Naive B cell (primary cell): ENCODE results near the gene FBXL14. TPM values are rescaled to one million over a fixed set of nuclear protein-coding genes. Genes with fewer than 3 reads are reported as not detected.

Experiments
- ATAC-seq, 2 donors: fragments of 150-1000 bp; cut with Tn5 transposase; 2 replicates each; pipeline ENCODE4 v1.10.0; 2021; ENCODE audit warnings: low read depth in 2 of 2, mild to moderate bottlenecking in 2 of 2, moderate library complexity in 2 of 2
- DNase-seq: peaks from one replicate; pipeline ENCODE4 v3.0.0; 2022
- H3K27ac Mint-ChIP-seq, 6 donors: one replicate each; pipeline ENCODE4 v1.8.0; 2020 to 2022; ENCODE audit warnings: mild to moderate bottlenecking in 6 of 6, mixed read lengths in 6 of 6, moderate library complexity in 5 of 6, inconsistent platforms in 2 of 6
- H3K27me3 Mint-ChIP-seq, 3 donors: one replicate each; pipeline ENCODE4 v1.8.0; 2021 to 2022; ENCODE audit warnings: mixed read lengths in 3 of 3, mild to moderate bottlenecking in 1 of 3
- H3K36me3 Mint-ChIP-seq, 2 donors: one replicate each; pipeline ENCODE4 v1.8.0; 2020 to 2022; ENCODE audit warnings: mixed read lengths in 2 of 2, inconsistent platforms in 1 of 2, mild to moderate bottlenecking in 1 of 2
- H3K4me1 Mint-ChIP-seq, 3 donors: one replicate each; pipeline ENCODE4 v1.8.0; 2020 to 2022; ENCODE audit warnings: mixed read lengths in 3 of 3, inconsistent platforms in 1 of 3, mild to moderate bottlenecking in 1 of 3, moderate library complexity in 1 of 3
- H3K4me3 Mint-ChIP-seq, 8 donors: one replicate each; pipeline ENCODE4 v1.8.0; 2020 to 2022; ENCODE audit warnings: mild to moderate bottlenecking in 8 of 8, mixed read lengths in 8 of 8, moderate library complexity in 8 of 8, inconsistent platforms in 2 of 8
- H3K9me3 Mint-ChIP-seq, 7 donors: one replicate each; pipeline ENCODE4 v1.8.0; 2020 to 2022; ENCODE audit warnings: mixed read lengths in 7 of 7, mild to moderate bottlenecking in 5 of 7, inconsistent platforms in 2 of 7, moderate library complexity in 1 of 7
- polyA plus RNA-seq, 6 donors: library from polyadenylated mRNA; unstranded; fragments of 300-500 nt; fragmentation: Illumina TruSeq; gene quantifications; one replicate each; pipeline ENCODE4 v1.2.3, GENCODE V29; 2021; ENCODE audit warnings: low read depth in 6 of 6

FBXL14 gene
- polyA plus RNA-seq, 6 donors from 2014 or later: 11.2 to 20.6 (median 14.6) TPM

DNA sequence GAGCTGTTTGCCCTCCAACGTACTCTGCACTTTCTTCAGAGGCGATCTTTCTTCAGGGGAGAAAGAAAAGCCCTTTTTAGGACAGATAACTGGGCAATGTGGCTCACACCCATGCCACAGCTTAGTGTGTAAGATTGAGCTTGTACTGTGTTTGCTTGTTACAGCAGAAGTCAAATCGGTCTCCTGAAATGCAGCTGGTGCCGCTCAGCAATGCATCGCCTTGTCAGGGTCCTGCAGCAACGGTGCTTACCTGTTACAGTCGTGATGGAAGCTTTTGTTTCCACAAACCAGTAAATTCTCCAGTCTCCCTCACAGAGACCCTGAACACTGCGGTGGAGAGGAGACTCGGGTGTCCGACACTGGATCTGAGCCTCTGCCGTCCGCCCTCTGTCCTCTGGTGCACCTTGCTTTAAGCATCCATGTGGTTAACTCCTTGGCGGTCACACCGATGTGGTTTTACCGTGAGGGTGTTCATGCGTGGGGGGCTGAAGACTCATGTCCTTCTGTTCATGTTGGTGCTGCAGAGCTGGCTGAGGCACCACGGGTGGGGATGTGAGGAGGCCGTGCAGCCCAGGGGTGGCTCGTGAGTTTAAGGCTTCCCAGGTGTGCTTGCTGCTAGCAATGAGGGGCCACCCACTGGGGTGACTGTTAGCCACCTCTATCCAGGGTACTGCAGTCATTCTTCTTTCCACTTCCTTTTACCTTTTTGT lies 47.3 kb downstream of the FBXL14 start:
- Mint-ChIP-seq H3K9me3 (peaks cover 0 to 14% (median 6%) of the 10 kb centered on the region in 7 donors), H3K36me3 (no peaks in the 10 kb centered on the region), H3K4me3 (no peak overlapping the region), H3K4me1 (no peaks in the 10 kb centered on the region), H3K27ac (peak overlapping the region in 1 of 6 donors; percentile 32), H3K27me3 (peaks cover 9 to 23% (median 15%) of the 10 kb centered on the region in 3 donors)
- ATAC-seq: no peak
- no peak for DNase-seq

DNA sequence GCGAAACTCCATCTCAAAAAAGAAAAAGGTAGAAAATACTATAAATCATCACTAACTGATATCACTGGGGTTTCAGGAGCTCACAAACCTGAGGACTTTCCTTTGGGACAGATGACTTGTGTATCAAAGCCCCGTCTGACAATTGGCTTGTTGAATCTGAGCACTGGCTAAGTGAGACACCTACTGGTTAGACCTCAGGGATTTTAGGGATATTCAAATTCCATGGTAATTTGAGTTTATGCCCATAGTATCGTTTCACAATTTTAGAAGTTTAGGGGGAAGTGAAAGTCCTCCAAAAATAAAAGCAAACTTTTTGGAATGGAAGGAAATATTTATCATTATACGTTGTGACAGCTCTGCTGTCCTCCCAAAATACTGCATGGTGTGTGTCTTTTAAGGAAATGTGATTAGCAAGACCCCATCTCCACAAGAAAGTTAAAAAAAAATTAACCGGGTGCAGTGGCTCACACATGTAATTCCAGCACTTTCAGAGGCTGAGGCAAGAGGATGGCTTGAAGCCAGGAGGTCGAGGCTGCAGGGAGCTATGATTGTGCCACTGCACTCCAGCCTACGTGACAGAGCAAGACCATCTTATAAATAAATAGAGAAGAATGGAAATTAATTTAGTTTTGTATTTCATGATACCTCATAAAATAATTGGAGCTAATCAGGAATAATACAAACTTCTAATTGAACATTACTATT lies 49.2 kb downstream of the FBXL14 start:
- DNase-seq (no peak), ATAC-seq (no peak)
- Mint-ChIP-seq H3K36me3 (no peaks in the 10 kb centered on the region), H3K27ac (peak overlapping the region in 1 of 6 donors; percentile 38), H3K27me3 (peaks cover 19 to 29% (median 22%) of the 10 kb centered on the region in 3 donors), H3K4me3 (no peak overlapping the region), H3K9me3 (peaks cover 0 to 4% (median 3%) of the 10 kb centered on the region in 7 donors), H3K4me1 (no peaks in the 10 kb centered on the region)

DNA sequence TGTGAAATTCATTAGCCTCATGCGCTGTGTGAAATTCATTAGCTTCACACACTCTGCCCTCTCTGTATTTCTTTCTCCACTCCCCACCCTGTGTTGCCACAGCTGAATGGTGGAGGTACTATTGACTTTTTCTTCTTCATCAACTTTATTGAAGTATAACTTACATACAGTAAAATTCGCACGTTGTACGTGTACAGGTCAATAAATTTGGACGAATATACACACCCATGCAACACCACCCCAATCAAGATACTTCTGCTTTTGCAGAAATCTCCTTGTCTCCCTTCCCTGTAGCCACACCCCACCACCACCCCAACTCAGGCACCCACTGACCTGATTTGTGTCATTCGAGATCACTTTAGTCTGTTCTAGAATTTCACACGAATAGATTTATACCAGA lies 51.8 kb downstream of the FBXL14 start:
- peaks cover 0 to 3% (median 0%) of the 10 kb centered on the region in 7 donors for H3K9me3 Mint-ChIP-seq
- H3K4me3 Mint-ChIP-seq: no peak overlapping the region
- no peak for DNase-seq
- no peaks in the 10 kb centered on the region for H3K4me1 Mint-ChIP-seq
- peaks cover 40 to 44% (median 41%) of the 10 kb centered on the region in 3 donors for H3K27me3 Mint-ChIP-seq
- H3K36me3 Mint-ChIP-seq: no peaks in the 10 kb centered on the region
- ATAC-seq: no peak
- no peak overlapping the region for H3K27ac Mint-ChIP-seq

DNA sequence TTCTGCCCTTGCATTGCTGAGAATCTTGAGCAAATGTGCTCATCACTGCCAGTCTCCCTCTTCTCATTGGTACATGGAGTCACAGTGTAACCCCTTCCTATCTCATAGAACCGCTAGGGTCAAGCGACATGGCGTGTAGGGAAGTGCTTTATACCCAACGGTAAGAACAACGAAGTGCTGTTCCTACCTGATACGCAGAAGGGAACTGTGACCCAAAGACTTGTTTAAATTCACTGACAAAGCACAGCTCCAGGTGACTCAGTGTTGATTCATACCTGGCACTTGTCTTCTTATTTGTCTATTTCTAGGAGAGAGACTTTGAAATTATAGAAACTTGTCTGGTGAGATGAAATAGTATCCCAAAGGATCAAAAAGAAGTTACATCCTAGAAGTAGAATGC lies 53.7 kb downstream of the FBXL14 start:
- Mint-ChIP-seq H3K36me3 (no peaks in the 10 kb centered on the region), H3K27ac (no peak overlapping the region), H3K4me3 (no peak overlapping the region), H3K4me1 (no peaks in the 10 kb centered on the region), H3K27me3 (peaks cover 51 to 53% (median 52%) of the 10 kb centered on the region in 3 donors), H3K9me3 (peaks cover 0 to 3% (median 0%) of the 10 kb centered on the region in 7 donors)
- no peak for ATAC-seq
- DNase-seq: no peak

DNA sequence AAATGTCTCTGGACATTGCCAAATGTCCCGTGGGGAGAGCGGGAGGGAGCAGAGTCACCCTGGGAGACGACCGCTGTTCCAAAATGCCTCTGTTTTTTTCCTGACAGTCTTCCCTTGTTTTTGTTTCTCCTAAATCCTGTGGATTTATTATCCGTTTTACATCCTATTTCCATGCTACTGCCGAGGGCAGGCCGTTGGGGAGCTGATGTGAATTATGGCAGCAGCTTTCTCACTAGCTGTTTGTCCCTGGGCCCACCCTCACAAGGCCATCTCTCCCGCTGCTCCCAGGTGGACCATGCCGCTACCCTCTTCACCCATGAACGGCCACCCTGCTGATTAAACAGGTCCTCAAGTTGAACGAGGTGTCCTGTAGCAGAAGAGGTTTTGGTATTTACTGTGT lies 55.2 kb downstream of the FBXL14 start:
- peaks cover 0 to 3% (median under 1%) of the 10 kb centered on the region in 3 donors for H3K4me1 Mint-ChIP-seq
- no peak overlapping the region for H3K27ac Mint-ChIP-seq
- ATAC-seq (no peak), DNase-seq (no peak)
- H3K4me3 Mint-ChIP-seq: no peak overlapping the region
- no peaks in the 10 kb centered on the region for H3K36me3 Mint-ChIP-seq
- H3K27me3 Mint-ChIP-seq: peaks cover 50 to 56% (median 56%) of the 10 kb centered on the region in 3 donors
- peaks cover 0 to 3% (median 0%) of the 10 kb centered on the region in 7 donors for H3K9me3 Mint-ChIP-seq

DNA sequence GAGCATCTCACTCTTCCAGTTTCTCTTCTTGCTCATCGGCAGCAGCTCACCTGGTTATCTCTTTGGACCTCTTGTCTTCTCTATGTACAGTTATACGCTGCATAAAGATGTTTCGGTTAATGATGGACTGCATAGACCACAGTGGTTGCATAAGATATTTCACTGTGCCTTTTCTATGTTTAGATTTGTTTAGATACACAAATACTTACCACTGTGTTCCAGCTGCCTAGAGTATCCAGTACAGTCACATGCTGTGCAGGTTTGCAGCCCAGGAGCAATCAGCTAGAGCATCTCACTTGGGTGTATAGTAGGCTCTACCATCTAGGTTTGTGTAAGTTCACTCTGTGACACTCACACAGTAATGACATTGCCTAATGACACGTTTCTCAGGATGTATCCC lies 57.6 kb downstream of the FBXL14 start:
- H3K4me3 Mint-ChIP-seq: no peak overlapping the region
- peaks cover 0 to 3% (median 0%) of the 10 kb centered on the region in 7 donors for H3K9me3 Mint-ChIP-seq
- H3K4me1 Mint-ChIP-seq: peaks cover 18 to 21% (median 21%) of the 10 kb centered on the region in 3 donors
- peaks cover 62 to 79% (median 74%) of the 10 kb centered on the region in 3 donors for H3K27me3 Mint-ChIP-seq
- ATAC-seq: no peak
- H3K27ac Mint-ChIP-seq: no peak overlapping the region
- H3K36me3 Mint-ChIP-seq: no peaks in the 10 kb centered on the region
- no peak for DNase-seq

DNA sequence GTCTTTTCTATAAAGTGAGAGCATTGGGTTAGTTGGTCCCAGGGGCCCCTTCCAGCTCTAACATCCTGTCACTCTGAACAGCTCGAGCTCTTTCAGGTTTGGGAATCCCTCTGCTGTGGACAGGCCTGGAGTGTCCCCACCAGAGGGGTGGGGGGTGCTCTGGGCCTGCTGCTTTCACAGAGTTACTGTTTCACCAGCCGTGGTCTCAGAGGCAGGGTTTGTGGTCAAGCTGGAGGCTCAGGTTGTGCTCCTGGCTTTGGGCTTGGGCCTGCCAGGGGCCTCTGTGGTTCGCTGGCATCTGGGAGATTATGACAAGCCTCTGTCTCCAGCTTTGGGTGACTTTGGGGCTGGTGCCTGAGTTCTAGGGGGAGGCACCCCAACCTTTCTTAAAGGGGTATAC lies 59.6 kb downstream of the FBXL14 start:
- H3K27ac Mint-ChIP-seq: no peak overlapping the region
- DNase-seq (no peak), ATAC-seq (no peak)
- H3K4me1 Mint-ChIP-seq: peaks cover 18 to 27% (median 22%) of the 10 kb centered on the region in 3 donors
- peaks cover 53 to 72% (median 69%) of the 10 kb centered on the region in 3 donors for H3K27me3 Mint-ChIP-seq
- H3K36me3 Mint-ChIP-seq: no peaks in the 10 kb centered on the region
- no peak overlapping the region for H3K4me3 Mint-ChIP-seq
- H3K9me3 Mint-ChIP-seq: peaks cover 0 to 3% (median 0%) of the 10 kb centered on the region in 7 donors

DNA sequence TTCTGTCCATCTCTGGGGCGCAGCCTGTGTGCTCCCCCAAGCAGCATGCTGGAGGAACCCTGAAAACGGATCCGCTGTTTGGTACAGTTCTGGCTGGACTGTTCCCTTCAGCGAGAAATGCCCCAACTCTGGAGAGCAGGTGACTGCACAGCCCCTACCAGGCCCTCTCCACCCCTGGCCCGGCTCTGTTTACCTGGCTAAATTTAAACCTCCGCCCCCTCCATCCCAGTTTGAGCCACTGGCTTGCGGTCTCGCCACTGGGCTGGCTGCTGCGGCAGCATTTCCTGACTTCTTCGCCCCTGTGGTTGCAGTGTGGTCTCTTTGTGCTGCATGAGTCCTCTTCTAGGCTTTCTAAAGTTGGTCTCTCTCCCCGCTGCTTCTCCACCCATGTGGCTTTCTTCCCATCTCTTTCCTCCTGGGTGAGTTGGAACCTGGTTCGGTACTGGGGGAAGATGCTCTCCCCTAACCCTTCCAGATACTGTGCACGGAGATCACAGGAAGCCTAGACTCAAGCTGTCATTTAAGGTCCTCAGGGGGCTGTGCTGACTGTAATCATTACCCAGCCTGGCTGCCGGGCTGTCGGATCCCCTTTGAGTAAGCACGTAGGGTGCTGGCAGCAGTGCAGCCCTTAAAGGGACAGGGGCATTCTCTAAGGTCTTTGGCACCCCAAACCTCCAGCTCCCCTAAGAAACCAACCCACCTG lies 60.6 kb downstream of the FBXL14 start:
- no peak for DNase-seq
- peak overlapping the region; percentile 59 to 93 (median 86) for H3K4me3 Mint-ChIP-seq

DNA sequence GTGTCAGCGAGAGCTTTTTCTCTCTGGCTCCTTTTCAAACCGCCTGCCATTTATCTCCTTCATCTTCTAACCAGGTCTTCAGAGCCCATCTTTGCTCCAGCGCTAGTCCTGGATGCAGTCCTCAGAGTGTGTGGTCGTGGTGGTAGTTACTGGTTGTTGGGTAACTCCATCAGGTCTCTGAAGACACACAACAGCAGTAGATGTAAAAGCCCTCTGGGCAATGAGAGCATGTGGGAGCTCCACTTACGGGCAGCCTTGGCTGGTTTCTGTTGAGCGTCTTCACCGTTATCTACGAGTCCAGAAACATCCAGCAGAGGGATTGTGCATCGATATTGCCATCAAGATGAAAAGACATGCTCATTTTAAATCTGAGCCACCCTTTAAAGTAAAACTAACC lies 61.2 kb downstream of the FBXL14 start:
- Mint-ChIP-seq H3K4me3 (peak overlapping the region; percentile 59 to 93 (median 86)), H3K9me3 (peaks cover 0 to 2% (median 0%) of the 10 kb centered on the region in 7 donors), H3K4me1 (peaks cover 21 to 31% (median 27%) of the 10 kb centered on the region in 3 donors), H3K27me3 (peaks cover 58 to 73% (median 72%) of the 10 kb centered on the region in 3 donors), H3K27ac (no peak overlapping the region), H3K36me3 (peaks cover 0 to 7% of the 10 kb centered on the region in 2 donors)
- DNase-seq: no peak
- ATAC-seq: peak; percentile 22 to 47

More for the DNA sequence above, 60.6 kb downstream of the FBXL14 start:
- Mint-ChIP-seq H3K9me3 (peaks cover 0 to 2% (median 0%) of the 10 kb centered on the region in 7 donors), H3K27ac (peak overlapping the region in 1 of 6 donors; percentile 72), H3K27me3 (peaks cover 55 to 72% (median 69%) of the 10 kb centered on the region in 3 donors), H3K4me1 (peaks cover 21 to 31% (median 27%) of the 10 kb centered on the region in 3 donors), H3K36me3 (peaks cover 0 to 3% of the 10 kb centered on the region in 2 donors)
- ATAC-seq: peak; percentile 28 to 29

DNA sequence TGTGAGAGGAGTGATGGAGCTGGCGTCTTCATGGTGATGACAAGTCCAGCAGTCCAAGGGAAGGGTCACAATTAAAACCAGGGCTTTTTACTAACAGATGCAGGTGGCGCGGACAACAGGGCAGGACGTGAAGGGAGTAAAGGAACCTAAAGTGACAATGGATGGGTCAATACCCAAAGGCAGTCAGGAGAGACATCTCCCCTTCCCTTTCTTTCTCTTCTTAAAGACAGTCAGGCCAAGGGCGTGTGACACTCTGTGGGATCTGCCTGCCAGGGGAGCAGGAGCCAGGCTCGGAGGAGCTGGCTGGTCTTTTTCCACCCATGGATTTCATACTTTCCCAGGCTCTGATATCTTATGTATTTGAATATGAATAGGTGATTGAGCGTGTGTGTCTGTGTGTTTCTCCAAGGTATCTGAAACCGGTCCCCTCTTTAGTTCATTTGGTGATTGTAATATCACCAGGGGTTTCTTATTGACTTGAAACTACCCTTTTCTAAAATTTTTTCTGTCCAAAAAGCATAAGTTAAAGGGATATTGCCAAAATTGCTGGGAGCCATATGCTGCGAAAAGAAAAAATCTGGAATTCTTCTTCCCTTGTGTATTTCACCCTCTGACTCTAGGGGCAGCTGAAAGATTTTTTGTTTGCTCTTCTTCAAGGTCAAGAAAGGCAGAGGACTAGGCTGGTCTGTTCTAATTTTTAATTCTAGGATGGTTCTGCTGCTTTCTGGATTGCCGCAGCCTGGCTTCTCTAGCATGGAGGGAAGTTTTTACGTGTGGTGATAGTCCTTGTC lies 61.8 kb downstream of the FBXL14 start:
- Mint-ChIP-seq H3K36me3 (peaks cover 2 to 7% of the 10 kb centered on the region in 2 donors), H3K9me3 (no peaks in the 10 kb centered on the region), H3K4me1 (peaks cover 21 to 31% (median 27%) of the 10 kb centered on the region in 3 donors), H3K27me3 (peaks cover 60 to 75% (median 73%) of the 10 kb centered on the region in 3 donors), H3K4me3 (peak overlapping the region; percentile 60 to 93 (median 83)), H3K27ac (peak overlapping the region in 1 of 6 donors; percentile 45)
- DNase-seq (no peak), ATAC-seq (no peak)

DNA sequence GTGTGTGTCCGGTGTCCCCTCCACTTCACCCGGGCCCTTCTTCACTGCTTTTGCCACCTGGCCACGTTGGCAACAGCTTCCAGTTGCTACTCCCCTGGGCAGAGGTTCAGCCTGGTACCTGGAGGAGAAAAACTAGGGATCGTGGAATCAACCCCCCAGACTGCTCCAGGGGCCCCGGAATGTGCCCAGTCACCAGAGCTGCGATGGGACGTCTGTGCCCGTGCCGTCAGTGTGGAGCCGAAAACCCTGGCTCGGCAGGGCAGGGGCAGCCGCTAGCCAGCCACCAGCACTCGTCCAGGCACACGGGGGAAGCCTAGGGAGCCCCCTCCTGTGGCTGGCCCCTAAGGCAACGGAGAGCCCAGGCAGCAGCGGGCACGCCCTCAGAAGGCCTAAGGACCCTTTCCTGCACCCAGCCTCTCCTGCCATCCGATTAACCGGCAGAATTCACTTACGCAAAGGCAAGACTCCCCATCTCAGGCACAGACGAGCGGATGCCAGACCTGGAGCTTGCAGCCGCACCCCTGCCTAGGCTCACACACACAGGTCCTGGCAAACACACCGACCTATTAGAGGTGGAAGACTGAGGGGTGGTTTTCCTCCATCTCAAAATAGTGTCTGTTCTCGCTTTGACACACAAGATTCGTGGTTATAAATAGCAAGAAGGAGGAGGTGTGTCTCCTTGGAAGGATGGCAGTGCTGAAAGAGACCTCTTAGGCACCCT lies 62.6 kb downstream of the FBXL14 start:
- Mint-ChIP-seq H3K4me1 (peaks cover 21 to 31% (median 27%) of the 10 kb centered on the region in 3 donors), H3K27me3 (peaks cover 56 to 75% (median 72%) of the 10 kb centered on the region in 3 donors), H3K9me3 (no peaks in the 10 kb centered on the region), H3K27ac (no peak overlapping the region), H3K36me3 (peaks cover 6 to 7% of the 10 kb centered on the region in 2 donors), H3K4me3 (peak overlapping the region; percentile 60 to 90 (median 80))
- DNase-seq (no peak), ATAC-seq (no peak)

DNA sequence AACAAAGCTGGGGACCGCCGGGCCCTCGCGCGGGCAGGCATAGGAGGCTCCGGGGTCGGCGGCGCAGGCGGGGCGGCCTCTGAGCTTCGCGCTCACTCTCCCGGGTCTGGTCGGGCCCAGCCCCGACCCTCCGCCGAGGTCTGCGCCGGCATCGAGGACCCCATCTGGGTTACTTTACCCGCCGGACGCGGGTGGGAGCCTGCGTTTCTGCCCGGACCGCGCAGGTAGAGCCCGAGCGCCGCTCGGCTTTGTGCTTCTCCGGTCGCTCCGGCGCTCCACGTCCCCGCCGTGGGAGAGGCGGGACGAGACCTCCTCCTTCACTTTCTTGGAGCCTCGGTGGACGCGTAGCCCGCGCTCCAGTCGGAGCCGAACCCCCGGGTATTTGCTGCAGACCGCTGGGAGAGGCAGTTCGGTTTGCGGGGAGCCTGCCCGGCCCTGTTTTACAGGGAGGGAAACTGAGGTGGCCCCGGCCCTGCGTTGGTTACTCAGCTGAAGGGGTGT lies 63.2 kb downstream of the FBXL14 start:
- peaks cover 6 to 7% of the 10 kb centered on the region in 2 donors for H3K36me3 Mint-ChIP-seq
- peaks cover 0 to 4% (median 0%) of the 10 kb centered on the region in 7 donors for H3K9me3 Mint-ChIP-seq
- peaks cover 52 to 75% (median 72%) of the 10 kb centered on the region in 3 donors for H3K27me3 Mint-ChIP-seq
- ATAC-seq (peak; percentile 2 to 15), DNase-seq (no peak)
- H3K4me1 Mint-ChIP-seq: peaks cover 21 to 31% (median 27%) of the 10 kb centered on the region in 3 donors
- H3K4me3 Mint-ChIP-seq: peak overlapping the region; percentile 60 to 90 (median 72)
- H3K27ac Mint-ChIP-seq: no peak overlapping the region
